ENCODE results near the gene ZIC1.

Gene ZIC1

DNA sequence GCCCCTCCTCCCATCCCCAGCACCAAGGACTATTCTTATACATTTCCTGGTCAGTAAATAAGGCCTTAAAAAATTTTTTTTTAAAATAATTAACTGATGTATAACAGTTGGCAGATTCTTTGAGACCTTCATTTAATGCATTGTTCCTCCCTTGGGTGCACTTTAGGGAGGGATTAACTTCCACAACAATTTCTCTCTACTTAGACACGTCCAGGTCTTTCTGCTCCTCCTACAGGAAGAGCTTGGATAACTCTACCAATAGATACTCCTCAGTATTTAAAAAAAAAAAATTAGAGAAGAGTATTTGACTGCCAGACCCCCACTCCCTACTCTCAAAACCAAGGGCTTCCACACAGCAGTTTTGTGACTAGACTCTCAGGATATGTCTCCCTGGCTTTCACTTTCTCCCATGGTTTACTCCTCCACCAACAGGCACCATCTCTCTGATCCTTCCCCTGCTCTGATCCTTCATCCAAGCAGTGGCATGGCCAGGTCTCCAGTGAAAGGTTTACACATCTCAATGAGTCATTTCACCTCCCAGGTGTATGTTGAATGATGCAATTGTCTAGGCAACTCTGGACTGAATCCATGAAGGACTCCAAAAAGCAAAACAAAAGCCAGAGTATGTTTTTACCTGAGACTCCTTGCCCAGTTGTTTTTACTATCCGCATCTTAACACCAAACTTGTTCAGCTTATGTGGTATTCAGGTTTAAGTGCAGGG lies 10.2 kb upstream of the ZIC1 start:
- Histone ChIP-seq H3K27ac (ENCODE audit: low read length) (no peak overlapping the region), H3K9ac (ENCODE audit: low read depth, low read length) (peak overlapping the region; percentile 71; the same call in 1 of the 2 replicates), H3K36me3 (ENCODE audit: insufficient read depth, low read depth, low read length) (no peaks in the 10 kb centered on the region), H3K4me3 (ENCODE audit: low read length) (peak overlapping the region; percentile 66; the same call in 1 of the 2 replicates), H3K9me3 (ENCODE audit: insufficient read depth, low read depth, low read length) (no peaks in the 10 kb centered on the region; the same call in 1 of the 2 replicates), H3K4me1 (ENCODE audit: insufficient read depth, low read length) (peaks cover 25% of the 10 kb centered on the region), H3K27me3 (ENCODE audit: insufficient read depth, low read length) (peaks cover 100% of the 10 kb centered on the region)

DNA sequence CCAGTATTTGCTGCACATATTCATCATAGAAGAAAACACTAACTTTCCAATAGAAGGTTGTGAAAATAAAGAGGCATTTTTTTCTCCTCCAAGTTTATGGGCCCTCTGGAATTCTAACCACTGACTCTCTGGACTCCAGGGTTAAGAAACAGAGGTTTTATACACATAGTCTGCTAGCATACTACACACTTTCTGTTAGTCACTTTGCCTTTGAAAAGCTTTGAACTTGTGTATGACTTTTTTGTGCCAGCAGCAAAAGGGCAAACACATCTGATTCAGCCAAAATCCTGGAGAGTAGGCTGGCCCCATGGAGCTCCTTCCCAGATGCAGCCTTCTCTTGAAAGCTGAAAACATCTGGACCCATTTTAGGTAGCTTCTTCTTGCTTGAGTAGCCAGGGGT lies 9.1 kb upstream of the ZIC1 start:
- peaks cover 32% of the 10 kb centered on the region for H3K4me1 ChIP-seq (ENCODE audit: insufficient read depth, low read length)
- peaks cover 100% of the 10 kb centered on the region for H3K27me3 ChIP-seq (ENCODE audit: insufficient read depth, low read length)
- H3K4me3 ChIP-seq (ENCODE audit: low read length): no peak overlapping the region

GRCh38 chr3:147400999-147401398 lies 8.2 kb upstream of the ZIC1 start:
- H3K9ac ChIP-seq (ENCODE audit: low read depth, low read length): no peak overlapping the region
- H3K9me3 ChIP-seq (ENCODE audit: insufficient read depth, low read depth, low read length): no peaks in the 10 kb centered on the region; the same call in 1 of the 2 replicates
- peaks cover 35% of the 10 kb centered on the region for H3K4me1 ChIP-seq (ENCODE audit: insufficient read depth, low read length)
- H3K27ac ChIP-seq (ENCODE audit: low read length): no peak overlapping the region
- no peak overlapping the region for H3K4me3 ChIP-seq (ENCODE audit: low read length)
- H3K36me3 ChIP-seq (ENCODE audit: insufficient read depth, low read depth, low read length): no peaks in the 10 kb centered on the region
- peaks cover 100% of the 10 kb centered on the region for H3K27me3 ChIP-seq (ENCODE audit: insufficient read depth, low read length)

More for the DNA sequence above, 9.1 kb upstream of the ZIC1 start:
- H3K9me3 ChIP-seq (ENCODE audit: insufficient read depth, low read depth, low read length): no peaks in the 10 kb centered on the region; the same call in 1 of the 2 replicates
- no peak overlapping the region for H3K27ac ChIP-seq (ENCODE audit: low read length)
- H3K9ac ChIP-seq (ENCODE audit: low read depth, low read length): no peak overlapping the region
- no peaks in the 10 kb centered on the region for H3K36me3 ChIP-seq (ENCODE audit: insufficient read depth, low read depth, low read length)

GRCh38 chr3:147401421-147401820 lies 7.7 kb upstream of the ZIC1 start:
- no peak overlapping the region for H3K4me3 ChIP-seq (ENCODE audit: low read length)
- no peak overlapping the region for H3K27ac ChIP-seq (ENCODE audit: low read length)
- H3K9me3 ChIP-seq (ENCODE audit: insufficient read depth, low read depth, low read length): no peaks in the 10 kb centered on the region; the same call in 1 of the 2 replicates
- peaks cover 35% of the 10 kb centered on the region for H3K4me1 ChIP-seq (ENCODE audit: insufficient read depth, low read length)
- H3K27me3 ChIP-seq (ENCODE audit: insufficient read depth, low read length): peaks cover 100% of the 10 kb centered on the region
- H3K36me3 ChIP-seq (ENCODE audit: insufficient read depth, low read depth, low read length): no peaks in the 10 kb centered on the region
- H3K9ac ChIP-seq (ENCODE audit: low read depth, low read length): no peak overlapping the region

GRCh38 chr3:147402159-147402558 lies 7.0 kb upstream of the ZIC1 start:
- H3K4me3 ChIP-seq (ENCODE audit: low read length): no peak overlapping the region
- no peaks in the 10 kb centered on the region; the same call in 1 of the 2 replicates for H3K9me3 ChIP-seq (ENCODE audit: insufficient read depth, low read depth, low read length)
- H3K27ac ChIP-seq (ENCODE audit: low read length): no peak overlapping the region
- peaks cover 100% of the 10 kb centered on the region for H3K27me3 ChIP-seq (ENCODE audit: insufficient read depth, low read length)
- no peaks in the 10 kb centered on the region for H3K36me3 ChIP-seq (ENCODE audit: insufficient read depth, low read depth, low read length)
- peaks cover 38% of the 10 kb centered on the region for H3K4me1 ChIP-seq (ENCODE audit: insufficient read depth, low read length)
- no peak overlapping the region for H3K9ac ChIP-seq (ENCODE audit: low read depth, low read length)

DNA sequence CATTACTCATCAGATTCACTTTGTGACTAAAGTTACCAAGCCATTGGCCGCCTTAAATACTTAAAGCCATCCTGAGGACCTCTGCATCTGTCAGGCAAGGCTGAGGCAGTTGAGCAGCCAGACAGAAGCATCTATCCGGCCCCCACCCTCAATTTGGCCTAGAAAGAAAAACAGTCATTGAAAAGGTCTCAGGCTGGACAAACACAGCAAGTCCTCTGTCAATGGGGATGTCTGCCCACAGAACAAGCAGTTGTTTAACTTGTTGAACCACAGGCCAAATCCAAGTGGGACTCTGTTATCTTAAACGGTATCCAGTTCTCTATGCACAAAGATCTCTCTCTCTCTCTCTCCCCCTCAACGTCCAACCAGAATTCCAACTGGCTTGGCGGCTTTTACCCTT lies 5.7 kb upstream of the ZIC1 start:
- H3K4me3 ChIP-seq (ENCODE audit: low read length): no peak overlapping the region
- H3K36me3 ChIP-seq (ENCODE audit: insufficient read depth, low read depth, low read length): no peaks in the 10 kb centered on the region
- no peaks in the 10 kb centered on the region; the same call in 1 of the 2 replicates for H3K9me3 ChIP-seq (ENCODE audit: insufficient read depth, low read depth, low read length)
- peaks cover 100% of the 10 kb centered on the region for H3K27me3 ChIP-seq (ENCODE audit: insufficient read depth, low read length)
- H3K27ac ChIP-seq (ENCODE audit: low read length): no peak overlapping the region
- no peak overlapping the region for H3K9ac ChIP-seq (ENCODE audit: low read depth, low read length)
- H3K4me1 ChIP-seq (ENCODE audit: insufficient read depth, low read length): peaks cover 46% of the 10 kb centered on the region

- Histone ChIP-seq H3K4me3 (ENCODE audit: low read length) (no peak overlapping the region; the same call in 1 of the 2 replicates), H3K9ac (ENCODE audit: low read depth, low read length) (no peak overlapping the region), H3K9me3 (ENCODE audit: insufficient read depth, low read depth, low read length) (no peaks in the 10 kb centered on the region; the same call in 1 of the 2 replicates), H3K27ac (ENCODE audit: low read length) (no peak overlapping the region), H3K4me1 (ENCODE audit: insufficient read depth, low read length) (peaks cover 43% of the 10 kb centered on the region), H3K36me3 (ENCODE audit: insufficient read depth, low read depth, low read length) (no peaks in the 10 kb centered on the region), H3K27me3 (ENCODE audit: insufficient read depth, low read length) (peaks cover 100% of the 10 kb centered on the region)
Observed at GRCh38 chr3:147404000-147404799, 5.0 kb upstream of the ZIC1 start.

DNA sequence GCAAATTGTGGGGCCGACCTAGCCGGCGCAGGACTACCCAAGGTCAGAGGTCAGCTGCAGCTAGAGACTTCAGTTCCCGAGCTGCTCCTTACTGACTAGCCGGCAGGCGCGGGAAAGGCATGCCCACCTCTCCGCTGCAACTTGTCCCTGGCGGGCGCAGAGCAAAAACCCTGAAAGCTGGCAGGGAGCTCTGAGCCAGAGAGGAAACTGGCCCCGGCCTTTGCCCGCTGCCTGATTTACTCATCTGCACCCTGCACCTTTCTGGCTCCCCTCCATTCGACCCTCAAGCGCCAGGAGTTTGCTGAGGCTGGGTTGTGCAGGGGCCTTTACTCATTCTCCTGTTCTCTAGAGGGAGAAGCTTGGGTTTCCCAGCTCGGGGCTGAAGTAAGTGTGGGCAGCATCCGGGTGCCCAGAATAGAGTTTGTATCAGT lies 4.3 kb upstream of the ZIC1 start:
- Histone ChIP-seq H3K4me3 (ENCODE audit: low read length) (peak overlapping the region; percentile 28; the same call in 1 of the 2 replicates), H3K27me3 (ENCODE audit: insufficient read depth, low read length) (peaks cover 100% of the 10 kb centered on the region), H3K4me1 (ENCODE audit: insufficient read depth, low read length) (peaks cover 43% of the 10 kb centered on the region)

DNA sequence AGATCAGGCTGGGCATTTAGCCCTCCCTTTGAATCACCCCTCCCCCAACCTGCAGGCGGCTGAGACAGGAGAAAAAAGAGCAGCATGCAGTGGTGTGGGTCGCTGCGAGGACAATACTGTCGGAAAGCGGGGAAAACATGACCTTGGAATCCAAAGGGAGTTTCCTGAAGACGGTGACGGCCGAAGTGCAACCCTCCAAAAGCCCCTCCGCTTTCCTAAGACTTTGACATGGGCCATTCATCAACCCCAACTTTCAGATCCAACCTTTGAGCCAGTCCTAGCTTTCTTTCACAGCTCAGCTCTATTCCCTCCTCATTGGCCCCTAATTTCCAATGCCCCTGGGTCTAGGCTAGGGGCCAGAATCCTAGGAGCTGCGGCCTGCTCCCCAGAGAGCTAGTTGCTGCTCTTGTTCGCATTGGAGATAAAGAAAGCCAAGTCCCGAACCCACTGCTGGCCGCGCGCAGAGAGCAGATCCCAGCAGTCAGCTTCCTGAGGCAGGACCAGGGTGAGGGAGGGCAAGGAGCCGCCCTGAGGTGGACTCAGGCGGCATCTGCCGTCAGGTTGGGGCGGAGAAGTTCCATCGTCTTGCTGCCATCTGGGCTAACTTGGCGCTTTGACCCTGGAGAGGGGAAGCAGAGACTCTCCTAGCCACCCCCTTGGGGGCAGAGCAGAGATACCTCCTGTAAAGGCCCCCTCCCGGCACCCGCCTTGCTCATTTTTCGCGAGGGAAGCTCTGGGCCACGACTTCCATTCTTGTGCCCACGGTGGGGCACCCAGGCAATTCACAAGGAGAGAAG lies 3.7 kb upstream of the ZIC1 start:
- Histone ChIP-seq H3K27ac (ENCODE audit: low read length) (no peak overlapping the region), H3K4me1 (ENCODE audit: insufficient read depth, low read length) (peaks cover 43% of the 10 kb centered on the region), H3K4me3 (ENCODE audit: low read length) (peak overlapping the region; percentile 28; the same call in 1 of the 2 replicates), H3K27me3 (ENCODE audit: insufficient read depth, low read length) (peaks cover 100% of the 10 kb centered on the region), H3K9me3 (ENCODE audit: insufficient read depth, low read depth, low read length) (no peaks in the 10 kb centered on the region; the same call in 1 of the 2 replicates), H3K9ac (ENCODE audit: low read depth, low read length) (no peak overlapping the region), H3K36me3 (ENCODE audit: insufficient read depth, low read depth, low read length) (no peaks in the 10 kb centered on the region)

More for the DNA sequence above, 4.3 kb upstream of the ZIC1 start:
- Histone ChIP-seq H3K9ac (ENCODE audit: low read depth, low read length) (no peak overlapping the region), H3K9me3 (ENCODE audit: insufficient read depth, low read depth, low read length) (no peaks in the 10 kb centered on the region; the same call in 1 of the 2 replicates), H3K27ac (ENCODE audit: low read length) (no peak overlapping the region), H3K36me3 (ENCODE audit: insufficient read depth, low read depth, low read length) (no peaks in the 10 kb centered on the region)

DNA sequence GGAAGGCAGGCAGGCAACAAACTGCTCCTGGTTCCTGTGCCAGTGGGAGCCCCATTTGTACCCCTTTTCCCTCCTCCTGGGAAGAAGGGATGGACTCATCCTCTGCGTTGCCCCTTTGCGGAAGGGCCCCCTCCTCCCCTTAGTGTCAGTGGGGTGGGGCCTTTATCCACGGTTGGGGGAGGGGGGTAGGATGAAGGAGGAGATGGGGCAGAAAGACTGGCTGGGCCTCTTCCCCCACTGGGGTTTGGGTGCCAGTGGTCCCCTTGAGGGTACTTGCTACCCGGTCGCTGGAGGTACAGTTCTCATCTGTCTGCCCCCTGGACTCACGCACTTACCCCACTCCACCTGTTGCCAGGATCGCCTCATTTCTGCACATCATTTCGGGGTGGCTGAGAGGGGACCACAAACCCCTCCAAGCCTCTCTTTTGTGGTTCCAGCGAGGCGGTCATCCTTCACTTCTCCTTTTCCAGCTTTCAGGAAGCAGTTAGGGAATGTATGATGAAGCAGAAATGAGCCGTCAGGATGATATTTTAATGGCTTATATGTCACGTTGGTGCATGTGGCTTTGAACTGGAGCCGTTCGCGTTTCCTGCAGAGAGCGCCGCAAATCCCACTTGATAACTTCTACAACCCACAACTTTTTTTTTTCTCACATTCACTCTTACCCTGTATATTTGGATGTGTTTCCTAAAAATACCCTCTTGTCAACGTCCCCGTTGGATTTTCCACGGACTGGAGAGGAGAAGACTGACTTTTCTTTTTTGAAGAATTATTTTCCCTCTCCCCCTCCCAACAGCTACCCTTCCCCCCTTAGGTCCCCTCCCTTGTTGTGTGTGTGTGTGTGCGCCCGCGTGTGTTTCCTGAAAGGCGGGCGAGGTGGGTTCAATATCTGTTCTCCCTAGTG lies 2.9 kb upstream of the ZIC1 start, which contains the start of gene ZIC4:
Gene ZIC4, minus strand, starts transcription at position 516 of the 904 bp plus-strand sequence. CDS start 3,746 bp downstream, outside the sequence.
- no peak within 1 kb of the TSS for H3K27ac ChIP-seq (ENCODE audit: low read length)
- H3K36me3 ChIP-seq (ENCODE audit: insufficient read depth, low read depth, low read length): no peaks in the 10 kb centered on the region
- no peaks in the 10 kb centered on the region; the same call in 1 of the 2 replicates for H3K9me3 ChIP-seq (ENCODE audit: insufficient read depth, low read depth, low read length)
- H3K9ac ChIP-seq (ENCODE audit: low read depth, low read length): peak within 1 kb of the TSS; percentile 32; the same call in 1 of the 2 replicates
- H3K27me3 ChIP-seq (ENCODE audit: insufficient read depth, low read length): peaks cover 100% of the 10 kb centered on the region
- H3K4me3 ChIP-seq (ENCODE audit: low read length): peak within 1 kb of the TSS; percentile 64; the same call in 1 of the 2 replicates
- peaks cover 41% of the 10 kb centered on the region for H3K4me1 ChIP-seq (ENCODE audit: insufficient read depth, low read length)
